ENCODE data around the gene HLA-DMA. TPM values are rescaled to one million over a fixed set of nuclear protein-coding genes. Genes with fewer than 3 reads are reported as not detected.
A peak's percentile ranks its signal among the peaks of the same experiment; 100 is the strongest.

Gene HLA-DMA
- total and polyA plus RNA-seq, 2 of the 4 experiments (the other 2 are of a cell fraction): 2.3 to 8.3 TPM

- TF ChIP-seq MXI1 (IDR thresholded peaks at IDR 0.05; ENCODE audit: borderline replicate concordance, low read depth, low read length): peak; percentile 78; the same call in 1 of the 2 replicates
- TF ChIP-seq CEBPB (IDR thresholded peaks at IDR 0.05; ENCODE audit: low read depth, low read length): no peak
- TF ChIP-seq MAZ (IDR thresholded peaks at IDR 0.05; ENCODE audit: borderline replicate concordance, low read depth, low read length): peak; percentile 67; the same call in 1 of the 2 replicates
- TF ChIP-seq RAD21 (IDR thresholded peaks at IDR 0.05; ENCODE audit: low read length): 0 out of 2 replicates have a peak, but pooled peaks have one; percentile 22
These were observed 18.9 kb upstream of the HLA-DMA start (continued) for GRCh38 chr6:32971581-32972352.

GRCh38 chr6:32971242-32971580 lies 18.3 kb upstream of the HLA-DMA start:
- Histone ChIP-seq H3K23ac (ENCODE audit: low read depth, low read length) (peak overlapping the region; percentile 100), H3K14ac (replicated peaks; ENCODE audit: low read depth, low read length) (peak overlapping the region; percentile 100), H3K9ac (ENCODE audit: low read depth, low read length) (peak overlapping the region; percentile 99), H3K9me3 (ENCODE audit: control insufficient read depth, insufficient read depth, low read length) (no peaks in the 10 kb centered on the region), H4K8ac (ENCODE audit: low read depth in 2 of 2, low read length in 2 of 2) (peak overlapping the region; percentile 99 to 100), H3K79me1 (ENCODE audit: low read depth in 1 of 2, low read length in 2 of 2) (peaks cover 11 to 48% of the 10 kb centered on the region in 2 experiments), H3K4me1 (ENCODE audit: control insufficient read depth, insufficient read depth, low read length) (peaks cover 5% of the 10 kb centered on the region), H3K27ac (ENCODE audit: insufficient read depth, low read length) (peak overlapping the region; percentile 100), H3K36me3 (ENCODE audit: control insufficient read depth, insufficient read depth, low read length) (peaks cover 27% of the 10 kb centered on the region), H3K18ac (ENCODE audit: low read depth, low read length) (peak overlapping the region; percentile 94), H2AK9ac (replicated peaks; ENCODE audit: low read depth, low read length, poor library complexity) (peak overlapping the region; percentile 100), H2BK120ac (ENCODE audit: low read depth, low read length) (peak overlapping the region; percentile 92), H3K27me3 (ENCODE audit: control insufficient read depth, insufficient read depth, low read length) (no peaks in the 10 kb centered on the region), H2BK15ac (ENCODE audit: low read depth, low read length) (peak overlapping the region; percentile 93), H4K5ac (ENCODE audit: low read depth, low read length) (peak overlapping the region; percentile 94), H3K9me1 (ENCODE audit: insufficient read depth, low read length) (no peaks in the 10 kb centered on the region; the same call in 1 of the 2 replicates), H3K4me2 (ENCODE audit: low read depth, low read length) (peak overlapping the region; percentile 76), H3K4ac (ENCODE audit: low read depth, low read length) (peak overlapping the region; percentile 100), H3K4me3 (ENCODE audit: insufficient read depth, low read depth, low read length) (peak overlapping the region; percentile 59), H2BK20ac (ENCODE audit: low read depth, low read length) (peak overlapping the region; percentile 60; the same call in 1 of the 2 replicates), H2BK5ac (ENCODE audit: low read depth, low read length, poor library complexity, severe bottlenecking) (peak overlapping the region; percentile 98), H2AFZ (replicated peaks; ENCODE audit: low read length, poor library complexity) (peak overlapping the region; percentile 77), H2AK5ac (ENCODE audit: low read depth, low read length) (peak overlapping the region; percentile 99), H4K91ac (ENCODE audit: insufficient read depth, low read depth, low read length) (peak overlapping the region; percentile 100), H4K20me1 (ENCODE audit: insufficient read depth, low read length) (peaks cover 46% of the 10 kb centered on the region), H3K56ac (ENCODE audit: extremely low read depth, insufficient read depth, low read length) (peak overlapping the region; percentile 100)
- BruUV-seq (replicated peaks): no TSS peak
- 0% methylated on average over 4 of the region's 15 CpGs; no CpG with 5 or more reads in 1 of the 2 experiments for WGBS, 2 experiments (ENCODE audit: extremely low coverage in 2 of 2, insufficient read length in 1 of 2)
- ATAC-seq (ENCODE audit: low read depth) (no peak), DNase-seq (no peak)
- intact Hi-C loops (cut with micrococcal nuclease) (loop anchor here (2.0 to 5.0 kb wide), 2 partner anchors 278 to 784 kb away; no protein-coding TSS in a partner anchor), dilution Hi-C loops (cut with HindIII; ENCODE audit: low sequenced_read_pairs, unreplicated experiment) (no loop called here), in situ Hi-C loops (cut with MboI; ENCODE audit: low sequenced_read_pairs) (loop anchor here (5.0 to 25.0 kb wide), 2 partner anchors 79 to 784 kb away; partner anchors contain the start of genes AGER, AGPAT1, GPSM3 and PBX2)
- peak; percentile 70 for TF ChIP-seq CHD1 (IDR thresholded peaks at IDR 0.05; ENCODE audit: low read depth, low read length)
- no peak for TF ChIP-seq ELK1 (IDR thresholded peaks at IDR 0.05; ENCODE audit: borderline replicate concordance, low read depth, low read length)
- no peak for TF ChIP-seq BHLHE40 (IDR thresholded peaks at IDR 0.05; ENCODE audit: low read depth, low read length)
- 0 out of 2 replicates have a peak, but pooled peaks have one; percentile 9 for TF ChIP-seq POLR2A (IDR thresholded peaks at IDR 0.05; ENCODE audit: low read depth, low read length)
- TF ChIP-seq CEBPB (IDR thresholded peaks at IDR 0.05; ENCODE audit: low read depth, low read length): no peak
- no peak for TF ChIP-seq MAZ (IDR thresholded peaks at IDR 0.05; ENCODE audit: borderline replicate concordance, low read depth, low read length)
- TF ChIP-seq NFE2L2 (IDR thresholded peaks at IDR 0.05; ENCODE audit: low read depth, low read length): no peak
- POLR2A ChIA-PET (ENCODE audit: unreplicated experiment): interaction anchor here (0.5 to 2.3 kb wide), 11 partner anchors 10 to 776 kb away, joined by 4 to 27 read pairs (median 5); partner anchors contain the start of genes HLA-DMA and HLA-DMB
- CTCF ChIA-PET: interaction anchor here (0.7 to 2.8 kb wide), 6 partner anchors 8 to 43 kb away, joined by 3 to 18 read pairs (median 4); partner anchors contain the start of gene HLA-DMA
